Activated CD4-positive, alpha-beta memory T cell treated with anti-CD3 and anti-CD28 coated beads for 36 hours (primary cell): ENCODE data around the gene NCK2. TPM values are rescaled to one million over a fixed set of nuclear protein-coding genes. Genes with fewer than 3 reads are reported as not detected.

Experiments
- CTCF ChIA-PET: fragments of 350-600 bp; sonication (Branson Sonifier 250); formaldehyde crosslinking; loops from one replicate; lab custom pipeline; 2021; ENCODE audit warnings: antibody characterized with exemption, inconsistent platforms; lab: Charles Lee
- POLR2A ChIA-PET: fragments of 350-600 bp; sonication (Branson Sonifier 250); formaldehyde crosslinking; loops from one replicate; lab custom pipeline; 2021; ENCODE audit warnings: antibody characterized with exemption; lab: Charles Lee
- DNase-seq: peaks from one replicate; pipeline ENCODE4 v3.0.0-alpha.2; 2020
- H3K27ac Mint-ChIP-seq: one replicate; pipeline ENCODE4 v1.8.0; 2021; ENCODE audit warnings: mixed read lengths
- H3K27me3 Mint-ChIP-seq: one replicate; pipeline ENCODE4 v1.8.0; 2021; ENCODE audit warnings: mixed read lengths
- H3K36me3 Mint-ChIP-seq: one replicate; pipeline ENCODE4 v1.8.0; 2021; ENCODE audit warnings: mixed read lengths
- H3K4me1 Mint-ChIP-seq: one replicate; pipeline ENCODE4 v1.8.0; 2021; ENCODE audit warnings: low read depth, mixed read lengths
- H3K4me3 Mint-ChIP-seq: one replicate; pipeline ENCODE4 v1.8.0; 2021; ENCODE audit warnings: mild to moderate bottlenecking, mixed read lengths
- H3K9me3 Mint-ChIP-seq: one replicate; pipeline ENCODE4 v1.8.0; 2021; ENCODE audit warnings: mixed read lengths
- intact Hi-C: fragments of 100-400 bp; cut with micrococcal nuclease; formaldehyde crosslinking; loops from one replicate; pipeline ENCODE4 v1.15.1; 2023
- total RNA-seq, 2 experiments: library from RNA; stranded (reverse); gene quantifications; one replicate each; pipeline ENCODE4 v1.2.3, GENCODE V29; 2021

Gene NCK2
- total RNA-seq, 2 experiments from 2014 or later: 81.8 to 85.8 TPM

GRCh38 chr2:105785095-105785847 is 40.6 kb downstream of the NCK2 start:
- H3K4me1 Mint-ChIP-seq: peaks cover 98% of the 10 kb centered on the region
- no peaks in the 10 kb centered on the region for H3K27me3 Mint-ChIP-seq
- no peaks in the 10 kb centered on the region for H3K9me3 Mint-ChIP-seq
- ChIA-PET POLR2A (interaction anchor here (1.3 to 1.4 kb wide), 2 partner anchors 9 to 14 kb away, joined by 3 read pairs; no protein-coding TSS in a partner anchor), CTCF (interaction anchor here (1.6 kb wide), 1 partner anchor 18 kb away, joined by 4 read pairs; no protein-coding TSS in a partner anchor)
- H3K36me3 Mint-ChIP-seq: peaks cover 16% of the 10 kb centered on the region
- intact Hi-C loops: no loop called here
- H3K4me3 Mint-ChIP-seq: no peak overlapping the region
- DNase-seq: peak; percentile 9
- peak overlapping the region; percentile 23 for H3K27ac Mint-ChIP-seq

- H3K4me1 Mint-ChIP-seq: peaks cover 98% of the 10 kb centered on the region
- peak; percentile 59 for DNase-seq
- H3K36me3 Mint-ChIP-seq: peaks cover 18% of the 10 kb centered on the region
- H3K27ac Mint-ChIP-seq: peak overlapping the region; percentile 89
- H3K27me3 Mint-ChIP-seq: no peaks in the 10 kb centered on the region
- H3K4me3 Mint-ChIP-seq: no peak overlapping the region
- H3K9me3 Mint-ChIP-seq: no peaks in the 10 kb centered on the region
- ChIA-PET POLR2A (interaction anchor here (0.7 to 2.6 kb wide), 11 partner anchors 8 to 40 kb away, joined by 3 to 15 read pairs (median 4); no protein-coding TSS in a partner anchor), CTCF (interaction anchor here (0.9 to 1.6 kb wide), 5 partner anchors 11 to 210 kb away, joined by 3 to 5 read pairs (median 4); no protein-coding TSS in a partner anchor)
- intact Hi-C loops: no loop called here
These were observed 41.8 kb downstream of the NCK2 start for GRCh38 chr2:105786231-105787230.

GRCh38 chr2:105787376-105788318 is 42.9 kb downstream of the NCK2 start:
- H3K27me3 Mint-ChIP-seq: no peaks in the 10 kb centered on the region
- intact Hi-C loops: loop anchor here (2.0 kb wide), 1 partner anchor 15 kb away; no protein-coding TSS in a partner anchor
- H3K4me1 Mint-ChIP-seq: peaks cover 98% of the 10 kb centered on the region
- ChIA-PET CTCF (interaction anchor here (0.6 to 1.3 kb wide), 7 partner anchors 11 to 796 kb away, joined by 3 to 5 read pairs (median 3); no protein-coding TSS in a partner anchor), POLR2A (interaction anchor here (0.7 to 2.6 kb wide), 9 partner anchors 9 to 41 kb away, joined by 3 to 15 read pairs (median 4); no protein-coding TSS in a partner anchor)
- H3K4me3 Mint-ChIP-seq: peak overlapping the region; percentile 2
- peak overlapping the region; percentile 89 for H3K27ac Mint-ChIP-seq
- DNase-seq: peak; percentile 50
- peaks cover 23% of the 10 kb centered on the region for H3K36me3 Mint-ChIP-seq
- no peaks in the 10 kb centered on the region for H3K9me3 Mint-ChIP-seq

- Mint-ChIP-seq H3K4me1 (peaks cover 98% of the 10 kb centered on the region), H3K27me3 (no peaks in the 10 kb centered on the region), H3K4me3 (no peak overlapping the region), H3K27ac (peak overlapping the region; percentile 96), H3K9me3 (no peaks in the 10 kb centered on the region), H3K36me3 (peaks cover 27% of the 10 kb centered on the region)
- CTCF ChIA-PET: interaction anchor here (0.7 to 1.7 kb wide), 5 partner anchors 10 to 181 kb away, joined by 3 to 7 read pairs (median 3); no protein-coding TSS in a partner anchor
- POLR2A ChIA-PET: interaction anchor here (0.7 to 2.6 kb wide), 2 partner anchors 42 to 51 kb away, joined by 3 to 15 read pairs; no protein-coding TSS in a partner anchor
- intact Hi-C loops: loop anchor here (2.0 kb wide), 1 partner anchor 14 kb away; no protein-coding TSS in a partner anchor
- no peak for DNase-seq
These were observed 44.1 kb downstream of the NCK2 start for GRCh38 chr2:105788670-105789290.

GRCh38 chr2:105789745-105790460 is 45.2 kb downstream of the NCK2 start:
- Mint-ChIP-seq H3K36me3 (peaks cover 22% of the 10 kb centered on the region), H3K9me3 (no peaks in the 10 kb centered on the region), H3K27ac (peak overlapping the region; percentile 96), H3K4me1 (peaks cover 95% of the 10 kb centered on the region), H3K4me3 (peak overlapping the region; percentile 59), H3K27me3 (no peaks in the 10 kb centered on the region)
- intact Hi-C loops: loop anchor here (1.0 to 2.0 kb wide), 4 partner anchors 8 to 69 kb away; no protein-coding TSS in a partner anchor
- ChIA-PET CTCF (interaction anchor here (1.1 to 1.7 kb wide), 4 partner anchors 11 to 44 kb away, joined by 3 to 7 read pairs (median 4); no protein-coding TSS in a partner anchor), POLR2A (interaction anchor here (0.9 to 1.6 kb wide), 3 partner anchors 34 to 70 kb away, joined by 3 to 5 read pairs (median 3); no protein-coding TSS in a partner anchor)
- DNase-seq: peak; percentile 87

- ChIA-PET CTCF (interaction anchor here (1.1 to 1.7 kb wide), 4 partner anchors 11 to 45 kb away, joined by 3 to 7 read pairs (median 4); no protein-coding TSS in a partner anchor), POLR2A (interaction anchor here (0.9 to 1.6 kb wide), 3 partner anchors 35 to 69 kb away, joined by 3 to 5 read pairs (median 3); no protein-coding TSS in a partner anchor)
- H3K27ac Mint-ChIP-seq: peak overlapping the region; percentile 96
- H3K9me3 Mint-ChIP-seq: no peaks in the 10 kb centered on the region
- intact Hi-C loops: loop anchor here (1.0 to 2.0 kb wide), 3 partner anchors 8 to 68 kb away; no protein-coding TSS in a partner anchor
- H3K27me3 Mint-ChIP-seq: no peaks in the 10 kb centered on the region
- H3K4me1 Mint-ChIP-seq: peaks cover 94% of the 10 kb centered on the region
- H3K36me3 Mint-ChIP-seq: peaks cover 25% of the 10 kb centered on the region
- DNase-seq: no peak
- H3K4me3 Mint-ChIP-seq: peak overlapping the region; percentile 40
These were observed 45.9 kb downstream of the NCK2 start for GRCh38 chr2:105790461-105791149.

GRCh38 chr2:105791229-105791628 is 46.5 kb downstream of the NCK2 start:
- ChIA-PET POLR2A (interaction anchor here (1.6 kb wide), 1 partner anchor 35 kb away, joined by 5 read pairs; no protein-coding TSS in a partner anchor), CTCF (interaction anchor here (0.7 to 1.5 kb wide), 3 partner anchors 12 to 128 kb away, joined by 3 to 5 read pairs (median 4); no protein-coding TSS in a partner anchor)
- Mint-ChIP-seq H3K27ac (peak overlapping the region; percentile 96), H3K9me3 (no peaks in the 10 kb centered on the region), H3K36me3 (peaks cover 24% of the 10 kb centered on the region), H3K4me1 (peaks cover 94% of the 10 kb centered on the region), H3K4me3 (peak overlapping the region; percentile 35), H3K27me3 (no peaks in the 10 kb centered on the region)
- intact Hi-C loops: loop anchor here (2.0 kb wide), 1 partner anchor 68 kb away; no protein-coding TSS in a partner anchor
- DNase-seq: no peak

GRCh38 chr2:105792561-105792960 is 47.8 kb downstream of the NCK2 start:
- ChIA-PET CTCF (interaction anchor here (1.3 kb wide), 1 partner anchor 11 kb away, joined by 5 read pairs; no protein-coding TSS in a partner anchor), POLR2A (no interaction called here)
- no peak for DNase-seq
- Mint-ChIP-seq H3K4me3 (no peak overlapping the region), H3K27ac (peak overlapping the region; percentile 83), H3K9me3 (no peaks in the 10 kb centered on the region), H3K27me3 (no peaks in the 10 kb centered on the region), H3K4me1 (peaks cover 93% of the 10 kb centered on the region), H3K36me3 (peaks cover 23% of the 10 kb centered on the region)
- intact Hi-C loops: no loop called here
